OCI-LY1 (cell line): ENCODE measurements around the gene HOXB6.

ENCODE experiments used
- CTCF ChIP-seq: fragments of 200-600 bp; sonication (generic), shearing (Covaris generic); IDR thresholded peaks from 2 replicates; pipeline ENCODE4 v1.5.1; 2017; ENCODE audit warnings: mild to moderate bottlenecking, antibody characterized with exemption, low read length, moderate library complexity, mixed read lengths
- EZH2 ChIP-seq: fragments of 200-600 bp; sonication (generic), shearing (Covaris generic); IDR thresholded peaks from 2 replicates; pipeline ENCODE4 v1.8.0; 2017; ENCODE audit warnings: borderline replicate concordance, mixed run types, mild to moderate bottlenecking, antibody characterized with exemption, low read length, moderate library complexity, mixed read lengths

DNA sequence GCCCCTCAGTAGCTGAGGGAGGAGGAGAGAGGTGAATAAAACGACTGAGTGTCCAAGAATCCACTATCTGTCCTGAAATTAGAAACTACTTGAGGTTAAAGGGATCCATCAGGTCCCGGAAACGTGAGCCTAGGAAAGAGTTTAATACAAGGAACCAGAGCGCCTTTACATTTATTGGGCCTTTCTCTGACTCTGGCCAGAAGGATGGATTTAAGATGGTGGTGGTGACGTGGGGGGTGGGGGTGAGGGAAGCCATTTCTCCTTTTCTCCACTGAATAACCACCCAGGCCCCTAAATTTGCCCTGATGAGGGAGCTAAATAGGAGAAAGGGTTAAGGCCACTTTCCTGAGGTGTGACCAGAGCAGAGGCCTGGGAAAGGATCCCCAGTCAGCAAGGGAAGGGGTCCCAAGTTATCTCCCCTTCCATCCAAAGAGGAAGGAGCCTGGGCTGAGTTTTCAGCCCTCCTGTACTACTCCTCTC is 22.4 kb upstream of the HOXB6 start:
- no peak for TF ChIP-seq CTCF
- no peak for TF ChIP-seq EZH2
